GM23338 (cell line): ENCODE results near the gene ZMYND12. TPM values are rescaled to one million over a fixed set of nuclear protein-coding genes. Genes with fewer than 3 reads are reported as not detected.

Source experiments
- ATAC-seq: fragments of 200-7000 bp; cut with Tn5 transposase; 3 replicates; pipeline ENCODE4 v1.9.1; 2020
- DNase-seq: peaks from one replicate; pipeline ENCODE4 v3.0.0-alpha.2; 2015; ENCODE audit warnings: low spot score
- H2AFZ ChIP-seq: fragments of 200-600 bp; sonication (generic); 2 replicates; pipeline ENCODE4 v1.8.0; 2016; ENCODE audit warnings: antibody characterized with exemption, mild to moderate bottlenecking, moderate library complexity
- H3F3A ChIP-seq: fragments of 200-600 bp; sonication (generic); replicated peaks from 2 replicates; pipeline ENCODE4 v1.8.0; 2017; ENCODE audit warnings: antibody characterized with exemption, mixed run types, low read depth
- H3K27ac ChIP-seq: fragments of 200-600 bp; sonication (generic); 2 replicates; pipeline ENCODE4 v1.6.1; 2016; ENCODE audit warnings: low read depth
- H3K27me3 ChIP-seq: fragments of 200-600 bp; sonication (generic); 2 replicates; pipeline ENCODE4 v1.8.0; 2016; ENCODE audit warnings: mild to moderate bottlenecking, mixed run types, moderate library complexity; ENCODE audit not compliant: insufficient read depth
- H3K36me3 ChIP-seq: fragments of 200-600 bp; sonication (generic); 2 replicates; pipeline ENCODE4 v1.8.0; 2016; ENCODE audit warnings: mild to moderate bottlenecking; ENCODE audit not compliant: insufficient read depth
- H3K4me1 ChIP-seq: fragments of 200-600 bp; sonication (generic); 2 replicates; pipeline ENCODE4 v1.8.0; 2016; ENCODE audit warnings: mild to moderate bottlenecking, moderate library complexity; ENCODE audit not compliant: insufficient read depth
- H3K4me2 ChIP-seq: fragments of 200-600 bp; sonication (generic); 2 replicates; pipeline ENCODE4 v1.7.1; 2017; ENCODE audit warnings: mixed run types
- H3K4me3 ChIP-seq: fragments of 200-600 bp; sonication (generic); 2 replicates; pipeline ENCODE4 v1.6.1; 2016; ENCODE audit warnings: mixed run types
- H3K79me2 ChIP-seq: fragments of 200-600 bp; sonication (generic); replicated peaks from 2 replicates; pipeline ENCODE4 v1.8.0; 2017; ENCODE audit warnings: mild to moderate bottlenecking; ENCODE audit not compliant: insufficient read depth
- H3K9me2 ChIP-seq: fragments of 200-600 bp; sonication (generic); 2 replicates; pipeline ENCODE4 v1.8.0; 2017; ENCODE audit not compliant: insufficient read depth
- H4K20me1 ChIP-seq: fragments of 200-600 bp; sonication (generic); replicated peaks from 2 replicates; pipeline ENCODE4 v1.8.0; 2017; ENCODE audit warnings: mild to moderate bottlenecking; ENCODE audit not compliant: insufficient read depth
- H3K27ac Mint-ChIP-seq: 2 replicates; pipeline ENCODE4 v1.8.0; 2020; ENCODE audit warnings: inconsistent platforms, mild to moderate bottlenecking, moderate library complexity, mixed read lengths
- H3K27me3 Mint-ChIP-seq: 3 replicates; pipeline ENCODE4 v1.8.0; 2022; ENCODE audit warnings: low read depth, mild to moderate bottlenecking, moderate library complexity, mixed read lengths, inconsistent platforms; ENCODE audit not compliant: insufficient read depth, poor library complexity
- H3K36me3 Mint-ChIP-seq: 3 replicates; pipeline ENCODE4 v1.8.0; 2021; ENCODE audit warnings: low read depth, mild to moderate bottlenecking, inconsistent platforms, moderate library complexity, mixed read lengths
- H3K4me1 Mint-ChIP-seq: 3 replicates; pipeline ENCODE4 v1.8.0; 2020; ENCODE audit warnings: mild to moderate bottlenecking, inconsistent platforms, mixed read lengths
- H3K4me3 Mint-ChIP-seq: 3 replicates; pipeline ENCODE4 v1.8.0; 2021; ENCODE audit warnings: moderate library complexity, mild to moderate bottlenecking, inconsistent platforms, mixed read lengths
- H3K9me3 Mint-ChIP-seq: 3 replicates; pipeline ENCODE4 v1.8.0; 2020; ENCODE audit warnings: moderate library complexity, mild to moderate bottlenecking, inconsistent platforms, mixed read lengths
- CTCF ChIP-seq, 2 experiments: fragments of 200-600 bp in 1 of 2; sonication (generic) in 1 of 2; conservative IDR thresholded peaks; 2 replicates each; pipeline versions ENCODE4 v1.5.1 to v1.6.1; 2016 to 2017; ENCODE audit warnings: antibody characterized with exemption in 2 of 2, low read depth in 2 of 2, mild to moderate bottlenecking in 2 of 2, moderate library complexity in 1 of 2
- EZH2phosphoT487 ChIP-seq: fragments of 200-600 bp; sonication (generic); IDR thresholded peaks from one replicate; pipeline ENCODE4 v1.8.1; 2018; ENCODE audit warnings: antibody characterized with exemption; ENCODE audit not compliant: unreplicated experiment
- JUNB ChIP-seq: IDR thresholded peaks from one replicate; pipeline ENCODE4 v1.6.1; 2016; ENCODE audit warnings: antibody characterized with exemption; ENCODE audit not compliant: unreplicated experiment
- NANOG ChIP-seq: IDR thresholded peaks from 2 replicates; pipeline ENCODE4 v1.6.1; 2016; ENCODE audit warnings: antibody characterized with exemption, borderline replicate concordance
- POLR2AphosphoS5 ChIP-seq: IDR thresholded peaks from 2 replicates; pipeline ENCODE4 v1.6.1; 2016; ENCODE audit warnings: antibody characterized with exemption, low read depth
- STAT1 ChIP-seq: IDR thresholded peaks from one replicate; pipeline ENCODE4 v1.6.1; 2016; ENCODE audit warnings: antibody characterized with exemption; ENCODE audit not compliant: unreplicated experiment
- ZNF331 ChIP-seq: fragments of 250-450 bp; sonication (Bioruptor Pico); IDR thresholded peaks from 2 replicates; pipeline ENCODE4 v1.5.0; 2020; ENCODE audit warnings: low read depth, mild to moderate bottlenecking, moderate library complexity
- polyA plus RNA-seq: library from polyadenylated mRNA; unstranded; fragments of >200 nt; fragmentation: Nextera tagmentation; extraction: Ambion mirVana; gene quantifications from 2 replicates; pipeline ENCODE4 v1.2.1, GENCODE V29; 2016
- total RNA-seq: library from RNA; depleted of rRNA; stranded (reverse); fragments of >200 nt; shearing (Covaris generic); gene quantifications from 2 replicates; pipeline ENCODE4 v1.2.3, GENCODE V29; 2014

ZMYND12 gene
- total and polyA plus RNA-seq, 2 experiments from 2014 or later: 0.16 to 0.63 TPM

- H3K4me1 ChIP-seq: no peaks in the 10 kb centered on the region
- H3K36me3 ChIP-seq: no peaks in the 10 kb centered on the region
- H3K9me3 Mint-ChIP-seq: no peaks in the 10 kb centered on the region; the same call in 2 of the 3 replicates
- no peak overlapping the region for H3K27ac ChIP-seq
- no peaks in the 10 kb centered on the region for H3K9me2 ChIP-seq
- H3K79me2 ChIP-seq: no peaks in the 10 kb centered on the region
- TF ChIP-seq NANOG (no peak), JUNB (no peak)
- H4K20me1 ChIP-seq: no peaks in the 10 kb centered on the region
- no peak overlapping the region for H3K4me3 ChIP-seq
- no peaks in the 10 kb centered on the region for H3K27me3 Mint-ChIP-seq
- no peaks in the 10 kb centered on the region for H3K36me3 Mint-ChIP-seq
- no peak overlapping the region for H3K4me3 Mint-ChIP-seq
- no peak for DNase-seq
- H3F3A ChIP-seq: no peaks in the 10 kb centered on the region
- H3K4me1 Mint-ChIP-seq: peaks cover 11% of the 10 kb centered on the region; the same call in 2 of the 3 replicates
- no peak overlapping the region for H3K27ac Mint-ChIP-seq
- no peak overlapping the region for H3K4me2 ChIP-seq
- peak overlapping the region; percentile 70; the same call in 1 of the 2 replicates for H2AFZ ChIP-seq
- H3K27me3 ChIP-seq: no peaks in the 10 kb centered on the region
- peak; percentile 57; the same call in 2 of the 3 replicates for ATAC-seq
Measured at GRCh38 chr1:42432714-42433113, 23.1 kb downstream of the ZMYND12 start.

GRCh38 chr1:42431514-42431913, 24.3 kb downstream of the ZMYND12 start:
- Histone ChIP-seq H3K79me2 (no peaks in the 10 kb centered on the region), H3K4me1 (no peaks in the 10 kb centered on the region; the same call in 1 of the 2 replicates), H3K27me3 (no peaks in the 10 kb centered on the region), H3K27ac (no peak overlapping the region), H4K20me1 (no peaks in the 10 kb centered on the region), H3K9me2 (no peaks in the 10 kb centered on the region), H3K36me3 (no peaks in the 10 kb centered on the region), H3F3A (no peaks in the 10 kb centered on the region), H2AFZ (no peak overlapping the region), H3K4me3 (no peak overlapping the region), H3K4me2 (no peak overlapping the region)
- TF ChIP-seq POLR2AphosphoS5 (no peak), EZH2phosphoT487 (no peak), ZNF331 (CRISPR knock-in tag) (no peak)
- peaks cover 18% of the 10 kb centered on the region for H3K4me1 Mint-ChIP-seq
- no peak for ATAC-seq
- H3K4me3 Mint-ChIP-seq: no peak overlapping the region
- no peak overlapping the region for H3K27ac Mint-ChIP-seq
- H3K27me3 Mint-ChIP-seq: no peaks in the 10 kb centered on the region
- DNase-seq: no peak
- no peaks in the 10 kb centered on the region for H3K36me3 Mint-ChIP-seq
- H3K9me3 Mint-ChIP-seq: no peaks in the 10 kb centered on the region; the same call in 2 of the 3 replicates

GRCh38 chr1:42430286-42431135, 25.3 kb downstream of the ZMYND12 start:
- no peak overlapping the region for H2AFZ ChIP-seq
- H3K4me3 Mint-ChIP-seq: no peak overlapping the region
- no peaks in the 10 kb centered on the region; the same call in 1 of the 2 replicates for H3K4me1 ChIP-seq
- DNase-seq (no peak), ATAC-seq (no peak)
- no peak overlapping the region for H3K27ac ChIP-seq
- no peak overlapping the region for H3K27ac Mint-ChIP-seq
- TF ChIP-seq ZNF331 (CRISPR knock-in tag): no peak
- no peak for TF ChIP-seq CTCF (conservative IDR thresholded peaks at IDR 0.05; ENCODE audit: low read depth in 2 of 2)
- TF ChIP-seq STAT1: no peak
- no peak overlapping the region for H3K4me3 ChIP-seq
- no peaks in the 10 kb centered on the region for H3F3A ChIP-seq
- H4K20me1 ChIP-seq: no peaks in the 10 kb centered on the region
- H3K9me2 ChIP-seq: no peaks in the 10 kb centered on the region
- H3K27me3 Mint-ChIP-seq: no peaks in the 10 kb centered on the region
- H3K36me3 Mint-ChIP-seq: no peaks in the 10 kb centered on the region
- H3K4me1 Mint-ChIP-seq: peaks cover 19% of the 10 kb centered on the region
- no peaks in the 10 kb centered on the region; the same call in 2 of the 3 replicates for H3K9me3 Mint-ChIP-seq
- H3K36me3 ChIP-seq: no peaks in the 10 kb centered on the region
- no peaks in the 10 kb centered on the region for H3K27me3 ChIP-seq
- no peak overlapping the region for H3K4me2 ChIP-seq
- H3K79me2 ChIP-seq: no peaks in the 10 kb centered on the region
